Ectodermal cell (in vitro differentiated cells): ENCODE measurements around the gene SPAAR.
"Not testable (repeated sequence)": the region's sequence is repeated elsewhere in the genome, so short reads cannot be mapped to it uniquely, and the experiment has no call there.

Source experiments
- H3K27ac ChIP-seq: 2 replicates; pipeline ENCODE4 v1.7.0; 2013; ENCODE audit warnings: mild to moderate bottlenecking, low read depth, low read length; ENCODE audit not compliant: insufficient read depth, poor library complexity, severe bottlenecking
- H3K27me3 ChIP-seq: 2 replicates; pipeline ENCODE4 v1.7.0; 2013; ENCODE audit warnings: mild to moderate bottlenecking, low read length; ENCODE audit not compliant: insufficient read depth, control insufficient read depth, poor library complexity, severe bottlenecking
- H3K36me3 ChIP-seq: one replicate; pipeline ENCODE4 v1.7.0; 2013; ENCODE audit warnings: low read length; ENCODE audit not compliant: control insufficient read depth, insufficient read depth
- H3K4me1 ChIP-seq: one replicate; pipeline ENCODE4 v1.7.0; 2013; ENCODE audit warnings: low read length; ENCODE audit not compliant: control insufficient read depth, insufficient read depth
- H3K4me3 ChIP-seq: 2 replicates; pipeline ENCODE4 v1.7.0; 2013; ENCODE audit warnings: low read depth, low read length, control low read depth; ENCODE audit not compliant: insufficient read depth
- H3K9me3 ChIP-seq: 2 replicates; pipeline ENCODE4 v1.7.0; 2013; ENCODE audit warnings: mild to moderate bottlenecking, low read length, moderate library complexity; ENCODE audit not compliant: control insufficient read depth
- WGBS, 2 experiments: methylation state at CpG; one replicate each; pipeline ENCODE4 v1.1.7; 2013; ENCODE audit warnings: missing lambda C conversion rate in 2 of 2; 5-methylcytosine and 5-hydroxymethylcytosine counted together

The SPAAR gene

DNA sequence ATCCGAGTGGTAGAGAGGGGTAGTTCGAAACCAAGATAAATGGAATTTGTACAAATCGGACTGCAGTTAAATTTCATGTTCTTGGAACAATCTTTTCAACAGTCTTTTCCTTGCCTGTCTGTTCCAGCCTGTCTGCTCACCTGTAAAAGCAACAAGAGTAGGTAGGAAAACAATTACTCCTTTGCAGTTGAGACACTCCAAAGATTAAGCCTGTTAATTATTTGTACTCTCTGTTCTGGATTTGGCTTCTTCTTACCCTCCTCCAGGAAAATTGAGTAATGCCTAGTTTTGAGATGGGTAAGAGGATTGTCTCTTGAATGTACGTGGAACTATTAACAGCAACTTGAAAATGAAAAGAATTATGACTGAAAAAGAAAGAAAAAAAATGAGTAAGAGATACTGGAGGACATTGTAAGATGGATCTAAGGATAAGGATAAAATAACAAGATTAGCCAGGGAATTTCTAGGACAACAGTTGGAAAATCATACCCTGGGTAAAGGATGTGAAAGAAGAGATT lies 24.3 kb downstream of the SPAAR start:
- Histone ChIP-seq H3K4me3 (no peak overlapping the region), H3K4me1 (no peaks in the 10 kb centered on the region), H3K36me3 (no peaks in the 10 kb centered on the region), H3K9me3 (no peaks in the 10 kb centered on the region), H3K27me3 (no peaks in the 10 kb centered on the region), H3K27ac (no peak overlapping the region)
- WGBS, 2 experiments = 94 to 97% methylated on average over 4 of the region's 4 CpGs

DNA sequence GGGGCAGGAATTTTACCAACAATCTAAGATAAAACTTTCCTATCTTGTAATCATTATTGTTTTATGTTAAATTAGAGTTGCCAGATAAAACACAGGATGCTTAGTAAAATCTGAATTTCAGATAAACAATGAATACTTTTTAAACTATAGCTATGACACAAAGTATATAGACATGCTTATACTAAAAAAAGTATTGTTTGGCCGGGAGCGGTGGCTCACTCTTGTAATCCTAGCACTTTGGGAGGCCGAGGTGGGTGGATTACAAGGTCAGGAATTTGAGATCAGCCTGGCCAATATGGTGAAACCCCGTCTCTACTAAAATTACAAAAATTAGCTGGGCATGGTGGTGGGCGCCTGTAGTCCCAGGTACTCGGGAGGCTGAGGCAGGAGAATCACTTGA lies 24.8 kb downstream of the SPAAR start:
- H3K4me1 ChIP-seq, H3K27me3 ChIP-seq, H3K27ac ChIP-seq, H3K4me3 ChIP-seq, H3K36me3 ChIP-seq, H3K9me3 ChIP-seq: not testable (repeated sequence)
- WGBS, 2 experiments = 88 to 92% methylated on average over 6 of the region's 6 CpGs

DNA sequence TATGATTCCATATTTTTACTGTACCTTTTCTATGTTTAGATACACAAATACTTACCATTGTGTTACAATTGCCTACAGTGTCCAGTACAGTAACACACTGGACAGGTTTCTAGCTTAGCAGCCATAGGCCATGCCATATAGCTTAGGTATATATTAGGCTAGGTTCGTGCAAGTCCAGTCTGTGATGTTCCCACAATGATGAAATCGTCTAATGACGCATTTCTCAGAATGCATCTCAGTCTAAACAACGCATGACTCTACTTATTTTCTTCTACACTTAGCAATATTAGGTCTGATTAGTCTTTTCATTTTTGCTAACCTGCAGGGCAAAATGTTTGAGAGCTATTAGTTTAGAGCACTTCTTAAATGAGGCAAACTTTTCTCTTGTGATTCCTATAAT lies 26.0 kb downstream of the SPAAR start:
- Histone ChIP-seq H3K36me3 (no peaks in the 10 kb centered on the region), H3K4me1 (no peaks in the 10 kb centered on the region), H3K9me3 (no peaks in the 10 kb centered on the region), H3K4me3 (no peak overlapping the region), H3K27ac (no peak overlapping the region), H3K27me3 (peaks cover 7% of the 10 kb centered on the region)
- 94 to 95% methylated on average over 4 of the region's 4 CpGs for WGBS, 2 experiments

- WGBS, 2 experiments = 79 to 86% methylated on average over 4 to 7 of the region's 7 CpGs
- no peaks in the 10 kb centered on the region for H3K9me3 ChIP-seq
- H3K36me3 ChIP-seq = no peaks in the 10 kb centered on the region
- H3K4me3 ChIP-seq = no peak overlapping the region
- peaks cover 13% of the 10 kb centered on the region for H3K27me3 ChIP-seq
- H3K27ac ChIP-seq = no peak overlapping the region
- no peaks in the 10 kb centered on the region for H3K4me1 ChIP-seq
These were observed 26.6 kb downstream of the SPAAR start for GRCh38 chr9:35935755-35936509.

DNA sequence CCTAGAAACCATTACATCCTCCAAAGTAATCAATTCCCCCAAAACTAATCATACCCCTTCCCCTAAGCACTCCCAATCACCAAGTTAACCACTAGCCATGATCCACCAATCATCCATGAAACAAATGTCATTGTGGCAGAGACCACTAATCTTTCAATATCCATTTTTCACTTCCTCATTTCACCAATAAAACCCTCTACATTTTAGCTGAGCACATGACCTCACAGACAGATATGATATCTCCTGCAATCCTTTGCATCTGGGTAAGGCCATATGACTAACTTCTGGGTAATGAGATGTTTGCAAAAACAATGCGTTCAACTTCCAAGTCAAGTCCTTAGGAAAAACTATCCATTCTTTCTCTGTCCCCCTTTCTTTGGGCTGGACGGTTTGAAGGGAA lies 27.9 kb downstream of the SPAAR start:
- Histone ChIP-seq H3K4me1 (no peaks in the 10 kb centered on the region), H3K27me3 (peaks cover 26% of the 10 kb centered on the region), H3K9me3 (no peaks in the 10 kb centered on the region), H3K36me3 (no peaks in the 10 kb centered on the region), H3K4me3 (no peak overlapping the region), H3K27ac (no peak overlapping the region)
- 75 to 81% methylated on average over 2 of the region's 2 CpGs for WGBS, 2 experiments

DNA sequence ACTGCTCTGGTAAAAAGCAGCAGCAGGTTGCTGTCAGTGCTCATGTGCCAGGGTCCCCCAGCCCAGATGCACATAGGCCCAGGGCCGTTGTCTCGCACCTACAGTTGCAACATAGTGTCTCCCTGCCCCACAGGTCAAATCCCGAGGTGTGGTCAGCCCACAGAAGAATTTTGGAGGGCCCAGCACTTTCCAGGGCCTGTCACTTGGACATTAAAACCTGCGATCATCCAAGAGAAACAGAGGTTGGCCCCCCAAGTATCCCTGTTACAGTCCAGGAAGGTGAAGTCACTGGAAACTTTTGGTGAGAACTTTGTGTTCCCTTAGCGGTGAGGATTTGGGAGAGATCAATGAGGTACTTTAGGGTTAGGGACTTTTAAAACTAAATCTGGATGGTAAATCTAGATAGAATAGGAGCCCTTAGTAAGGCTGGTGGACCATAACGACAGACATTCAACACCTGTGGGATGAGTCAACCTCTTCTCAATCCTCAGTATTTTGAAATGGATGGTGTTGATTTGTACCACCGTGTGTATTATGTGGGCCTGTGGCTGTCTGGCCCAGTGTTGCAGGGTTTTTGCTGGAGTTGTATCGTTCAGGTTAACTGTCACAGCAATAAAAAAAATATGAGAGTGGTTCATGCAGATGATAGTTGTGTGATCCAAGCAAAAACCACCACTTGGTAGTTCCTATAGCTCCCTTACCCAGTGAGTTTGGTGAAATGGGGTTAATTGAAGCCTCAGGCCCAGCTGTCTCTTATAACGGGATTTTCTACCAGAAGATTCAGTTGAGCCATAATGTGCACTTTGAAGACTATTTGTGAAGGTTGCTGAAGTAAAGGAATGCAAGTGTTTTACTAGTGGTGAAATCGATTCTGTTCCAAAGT lies 29.4 kb downstream of the SPAAR start:
- Histone ChIP-seq H3K9me3 (no peaks in the 10 kb centered on the region), H3K4me3 (no peak overlapping the region), H3K27me3 (peaks cover 41% of the 10 kb centered on the region), H3K27ac (no peak overlapping the region), H3K4me1 (no peaks in the 10 kb centered on the region), H3K36me3 (no peaks in the 10 kb centered on the region)
- WGBS, 2 experiments = 92 to 95% methylated on average over 10 of the region's 10 CpGs

GRCh38 chr9:35939679-35940250 lies 30.5 kb downstream of the SPAAR start:
- whole genome bisulfite sequencing, 2 experiments = 86% methylated on average over 8 of the region's 8 CpGs
- no peaks in the 10 kb centered on the region for H3K9me3 ChIP-seq
- no peaks in the 10 kb centered on the region for H3K36me3 ChIP-seq
- H3K4me3 ChIP-seq = no peak overlapping the region
- H3K27me3 ChIP-seq = peaks cover 52% of the 10 kb centered on the region
- no peak overlapping the region for H3K27ac ChIP-seq
- no peaks in the 10 kb centered on the region for H3K4me1 ChIP-seq

DNA sequence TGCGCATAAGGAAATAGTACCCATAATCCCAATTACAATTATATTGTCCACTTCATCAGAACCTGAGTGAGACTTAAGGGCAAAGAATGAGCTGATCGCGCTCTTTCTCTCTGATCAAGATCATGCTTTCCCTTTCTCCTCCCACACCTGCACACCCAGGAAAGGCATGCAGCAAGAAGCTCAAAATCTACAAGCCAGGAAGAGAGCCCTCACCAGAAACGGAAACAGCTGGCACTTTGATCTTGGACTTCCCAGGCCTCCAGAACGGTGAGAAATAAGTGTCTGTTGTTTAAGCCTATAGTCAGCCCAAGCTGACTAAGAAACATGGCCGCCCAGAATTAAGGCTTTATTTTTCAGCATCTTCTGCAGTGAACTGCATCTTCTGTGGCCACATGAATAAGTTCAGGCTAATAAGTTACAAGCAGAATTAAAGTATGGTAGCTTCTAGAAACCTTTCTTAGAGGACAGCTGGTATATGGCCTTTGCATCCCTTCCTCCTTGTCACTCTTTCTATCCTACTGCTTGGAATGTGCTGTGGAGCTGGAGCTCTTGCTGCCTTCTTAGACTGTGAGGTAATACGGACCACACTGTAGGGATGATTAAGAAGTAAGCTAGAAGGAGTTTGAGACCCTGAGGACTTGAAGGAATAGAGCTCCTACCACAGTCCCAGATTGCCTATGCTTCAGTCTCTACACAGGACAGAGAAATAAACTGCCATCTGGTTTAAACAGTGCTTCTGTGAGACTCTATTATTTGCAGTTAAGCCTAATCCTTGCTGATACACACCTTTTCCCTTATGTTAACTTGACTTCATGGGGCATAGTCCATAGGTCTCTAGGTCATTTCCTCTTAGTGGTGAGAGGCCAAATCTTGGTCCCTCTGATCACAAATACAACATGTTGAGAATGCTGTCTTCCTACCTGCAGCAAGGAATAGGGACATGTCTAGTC lies 31.4 kb downstream of the SPAAR start:
- Histone ChIP-seq H3K4me1 (no peaks in the 10 kb centered on the region), H3K36me3 (no peaks in the 10 kb centered on the region), H3K27me3 (peaks cover 56% of the 10 kb centered on the region), H3K9me3 (no peaks in the 10 kb centered on the region), H3K4me3 (no peak overlapping the region), H3K27ac (no peak overlapping the region)
- 77 to 80% methylated on average over 7 of the region's 7 CpGs for WGBS, 2 experiments

DNA sequence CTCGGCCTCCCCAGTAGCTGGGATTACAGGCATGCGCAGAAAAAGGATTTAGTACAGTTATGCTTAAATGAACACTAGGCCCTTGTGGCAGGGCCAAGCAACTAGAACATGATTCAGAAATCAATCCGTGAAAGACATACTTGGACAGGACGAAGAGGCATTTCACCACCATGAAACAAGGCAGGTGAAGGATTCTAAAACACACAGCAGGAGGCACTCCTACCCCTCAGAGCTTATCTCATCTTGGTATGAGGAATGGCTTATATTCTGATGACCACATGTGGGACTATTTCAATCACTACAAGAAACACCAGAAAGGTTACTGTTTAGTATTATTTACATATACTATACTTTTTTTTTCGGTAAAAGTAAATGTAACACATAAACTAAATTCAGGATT lies 33.0 kb downstream of the SPAAR start:
- Histone ChIP-seq H3K27me3 (peaks cover 56% of the 10 kb centered on the region), H3K4me3 (no peak overlapping the region), H3K9me3 (no peaks in the 10 kb centered on the region), H3K4me1 (no peaks in the 10 kb centered on the region), H3K27ac (no peak overlapping the region), H3K36me3 (no peaks in the 10 kb centered on the region)
- WGBS, 2 experiments = 78 to 90% methylated on average over 4 of the region's 5 CpGs
